Fibroblast of pulmonary artery (primary cell): Measurements from ENCODE around the gene HTRA2.

ENCODE experiments used
- DNase-seq: peaks from one replicate; pipeline ENCODE4 v3.0.0-alpha.2; 2010; ENCODE audit warnings: low read depth
- H3K4me3 ChIP-seq: replicated peaks from 2 replicates; pipeline ENCODE4 v1.5.1; 2011; ENCODE audit warnings: low read depth, mild to moderate bottlenecking, control low read depth, low read length, moderate library complexity
- CTCF ChIP-seq: IDR thresholded peaks from 2 replicates; pipeline ENCODE4 v1.5.1; 2011; ENCODE audit warnings: mild to moderate bottlenecking, control low read depth, low read length, inconsistent platforms; ENCODE audit errors: missing control alignments

HTRA2 gene

GRCh38 chr2:74513605-74514367 is 15.9 kb upstream of the HTRA2 start:
- H3K4me3 ChIP-seq: no peak overlapping the region
- TF ChIP-seq CTCF: no peak
- DNase-seq: no peak

- no peak for TF ChIP-seq CTCF
- DNase-seq: no peak
- no peak within 1 kb of the TSS for H3K4me3 ChIP-seq
These were observed 15.1 kb upstream of the HTRA2 start, which contains the start of gene TLX2 for GRCh38 chr2:74514368-74515270. TLX2 (plus strand) TSS chr2:74514450; CDS start chr2:74514807, 357 bp downstream.

- H3K4me3 ChIP-seq: no peak overlapping the region
- no peak for DNase-seq
- TF ChIP-seq CTCF: no peak
These were observed 14.3 kb upstream of the HTRA2 start for GRCh38 chr2:74515271-74515980.

GRCh38 chr2:74515981-74516633 is 13.6 kb upstream of the HTRA2 start:
- no peak overlapping the region for H3K4me3 ChIP-seq

GRCh38 chr2:74516650-74517049 is 13.1 kb upstream of the HTRA2 start:
- no peak overlapping the region for H3K4me3 ChIP-seq
- TF ChIP-seq CTCF: no peak

More at GRCh38 chr2:74515981-74516633, 13.6 kb upstream of the HTRA2 start:
- TF ChIP-seq CTCF: no peak
- DNase-seq: peak; percentile 47

GRCh38 chr2:74522516-74522915 is 7.2 kb upstream of the HTRA2 start:
- no peak for DNase-seq
- H3K4me3 ChIP-seq: no peak overlapping the region
- no peak for TF ChIP-seq CTCF

More at GRCh38 chr2:74516650-74517049, 13.1 kb upstream of the HTRA2 start:
- no peak for DNase-seq
